Fibroblast of the aortic adventitia (primary cell): ENCODE results near the gene CYP4F11. TPM values are rescaled to one million over a fixed set of nuclear protein-coding genes. Genes with fewer than 3 reads are reported as not detected.

Experiments
- DNase-seq: peaks from one replicate; pipeline ENCODE4 v3.0.0-alpha.2; 2010; ENCODE audit warnings: low read depth
- H3K4me3 ChIP-seq: 2 replicates; pipeline ENCODE4 v1.5.1; 2011; ENCODE audit warnings: low read depth, mild to moderate bottlenecking, control low read depth, low read length, moderate library complexity
- total RNA-seq: library from RNA; depleted of rRNA; stranded (reverse); fragments of >200 nt; gene quantifications from 2 replicates; pipeline ENCODE4 v1.2.3, GENCODE V29; 2012; ENCODE audit warnings: low replicate concordance
- TF ChIP-seq, protein P1 (sequence below): IDR thresholded peaks from 2 replicates; pipeline ENCODE4 v1.5.1; 2011; ENCODE audit warnings: mild to moderate bottlenecking, low read length, control low read depth, inconsistent platforms; ENCODE audit not compliant: insufficient read depth

Gene CYP4F11
- total RNA-seq, 1 donor: not detected

- no peak overlapping the region for H3K4me3 ChIP-seq
- TF ChIP-seq, protein P1, sequence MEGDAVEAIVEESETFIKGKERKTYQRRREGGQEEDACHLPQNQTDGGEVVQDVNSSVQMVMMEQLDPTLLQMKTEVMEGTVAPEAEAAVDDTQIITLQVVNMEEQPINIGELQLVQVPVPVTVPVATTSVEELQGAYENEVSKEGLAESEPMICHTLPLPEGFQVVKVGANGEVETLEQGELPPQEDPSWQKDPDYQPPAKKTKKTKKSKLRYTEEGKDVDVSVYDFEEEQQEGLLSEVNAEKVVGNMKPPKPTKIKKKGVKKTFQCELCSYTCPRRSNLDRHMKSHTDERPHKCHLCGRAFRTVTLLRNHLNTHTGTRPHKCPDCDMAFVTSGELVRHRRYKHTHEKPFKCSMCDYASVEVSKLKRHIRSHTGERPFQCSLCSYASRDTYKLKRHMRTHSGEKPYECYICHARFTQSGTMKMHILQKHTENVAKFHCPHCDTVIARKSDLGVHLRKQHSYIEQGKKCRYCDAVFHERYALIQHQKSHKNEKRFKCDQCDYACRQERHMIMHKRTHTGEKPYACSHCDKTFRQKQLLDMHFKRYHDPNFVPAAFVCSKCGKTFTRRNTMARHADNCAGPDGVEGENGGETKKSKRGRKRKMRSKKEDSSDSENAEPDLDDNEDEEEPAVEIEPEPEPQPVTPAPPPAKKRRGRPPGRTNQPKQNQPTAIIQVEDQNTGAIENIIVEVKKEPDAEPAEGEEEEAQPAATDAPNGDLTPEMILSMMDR: no peak
Observed at GRCh38 chr19:15926484-15926883, 7.8 kb downstream of the CYP4F11 start.

GRCh38 chr19:15923702-15924101 lies 10.6 kb downstream of the CYP4F11 start:
- H3K4me3 ChIP-seq: no peak overlapping the region
- DNase-seq: no peak
- TF ChIP-seq, protein P1: no peak

More at GRCh38 chr19:15926484-15926883, 7.8 kb downstream of the CYP4F11 start:
- no peak for DNase-seq

DNA sequence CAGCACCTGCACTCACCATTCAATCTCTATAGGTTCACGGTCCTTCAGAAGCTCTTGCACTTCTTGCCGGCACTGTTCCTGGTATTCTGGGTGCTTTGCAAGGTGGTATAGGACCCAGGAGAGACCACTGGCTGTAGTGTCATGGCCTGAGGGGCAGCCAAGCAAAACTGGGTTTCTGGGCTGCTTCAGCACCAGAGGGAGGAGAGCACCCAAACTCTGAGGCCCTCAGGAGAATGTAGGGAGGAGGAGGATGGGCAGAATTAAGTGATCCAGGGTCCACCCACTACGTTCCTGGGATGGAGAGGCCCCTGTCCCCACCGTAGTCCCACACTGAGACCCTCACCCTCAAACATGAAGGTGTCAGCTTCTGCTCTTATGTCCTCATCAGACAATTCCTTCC lies 12.3 kb downstream of the CYP4F11 start:
- no peak overlapping the region for H3K4me3 ChIP-seq
- no peak for DNase-seq
- TF ChIP-seq, protein P1: no peak

GRCh38 chr19:15919243-15919642 lies 15.1 kb downstream of the CYP4F11 start:
- TF ChIP-seq, protein P1: no peak
- H3K4me3 ChIP-seq: no peak overlapping the region
- DNase-seq: no peak

GRCh38 chr19:15915109-15915508 lies 19.2 kb downstream of the CYP4F11 start:
- DNase-seq: no peak
- TF ChIP-seq, protein P1: no peak
- H3K4me3 ChIP-seq: no peak overlapping the region

DNA sequence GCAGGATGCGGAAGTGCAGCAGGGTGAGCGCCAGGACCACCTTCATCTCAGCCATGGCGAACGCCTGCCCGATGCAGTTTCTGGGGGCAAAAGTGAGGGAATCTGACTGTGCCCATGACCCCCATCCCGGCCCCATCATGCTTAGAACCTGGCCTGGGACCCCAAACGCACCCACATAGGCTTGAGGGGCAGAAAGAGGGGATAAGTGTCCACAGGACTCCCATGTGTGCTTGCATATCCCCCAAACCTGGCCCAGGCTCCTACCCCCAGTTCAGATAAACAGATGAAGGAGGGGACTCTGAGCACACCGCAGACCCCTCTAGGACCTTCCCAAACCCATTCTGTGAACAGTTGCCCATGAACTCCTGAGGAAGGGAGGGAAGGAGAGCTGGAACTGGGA lies 20.5 kb downstream of the CYP4F11 start:
- no peak for DNase-seq
- H3K4me3 ChIP-seq: no peak overlapping the region
- TF ChIP-seq, protein P1: no peak

GRCh38 chr19:15913384-15913783 lies 20.9 kb downstream of the CYP4F11 start:
- H3K4me3 ChIP-seq: no peak overlapping the region
- TF ChIP-seq, protein P1: no peak
- no peak for DNase-seq
